SK-N-SH (cell line): ENCODE data around the gene FHOD3.

Experiments used
- ELF1 ChIP-seq: IDR thresholded peaks from 2 replicates; pipeline ENCODE4 v1.4.0; 2012
- EP300 ChIP-seq, 2 experiments: IDR thresholded peaks; 2 replicates each; pipeline versions ENCODE4 v1.4.0 to v1.6.1; 2012; ENCODE audit warnings: borderline replicate concordance in 1 of 2, low read depth in 1 of 2, low read length in 1 of 2
- GABPA ChIP-seq: IDR thresholded peaks from 2 replicates; pipeline ENCODE4 v1.4.0; 2012; ENCODE audit warnings: low read depth, mild to moderate bottlenecking
- JUND ChIP-seq: IDR thresholded peaks from 2 replicates; pipeline ENCODE4 v1.4.0; 2012
- POLR2AphosphoS5 ChIP-seq: IDR thresholded peaks from 2 replicates; pipeline ENCODE4 v1.6.1; 2012; ENCODE audit warnings: low read depth, low read length
- RXRA ChIP-seq: IDR thresholded peaks from 2 replicates; pipeline ENCODE4 v1.4.0; 2012; ENCODE audit warnings: low read depth, mild to moderate bottlenecking, borderline replicate concordance
- SMC3 ChIP-seq: IDR thresholded peaks from 2 replicates; pipeline ENCODE4 v1.6.1; 2012; ENCODE audit warnings: low read depth, low read length, improper control_type of control experiment
- TAF1 ChIP-seq: IDR thresholded peaks from 2 replicates; pipeline ENCODE4 v1.6.1; 2012; ENCODE audit warnings: low read depth, mild to moderate bottlenecking, low read length, moderate library complexity, borderline replicate concordance
- YY1 ChIP-seq: IDR thresholded peaks from 2 replicates; pipeline ENCODE4 v1.4.0; 2012; ENCODE audit warnings: low read depth, mild to moderate bottlenecking
- TF ChIP-seq, protein P1 (sequence below): fragments of 200-600 bp; sonication (generic); IDR thresholded peaks from 2 replicates; pipeline ENCODE4 v1.6.1; 2017; ENCODE audit warnings: antibody characterized with exemption, mild to moderate bottlenecking, moderate library complexity
- TF ChIP-seq, protein P2 (sequence below): IDR thresholded peaks from 2 replicates; pipeline ENCODE4 v1.4.0; 2012; ENCODE audit warnings: low read depth, borderline replicate concordance
- TF ChIP-seq, protein P3 (sequence below): IDR thresholded peaks from 2 replicates; pipeline ENCODE4 v1.4.0; 2012; ENCODE audit warnings: low read depth

DNA sequence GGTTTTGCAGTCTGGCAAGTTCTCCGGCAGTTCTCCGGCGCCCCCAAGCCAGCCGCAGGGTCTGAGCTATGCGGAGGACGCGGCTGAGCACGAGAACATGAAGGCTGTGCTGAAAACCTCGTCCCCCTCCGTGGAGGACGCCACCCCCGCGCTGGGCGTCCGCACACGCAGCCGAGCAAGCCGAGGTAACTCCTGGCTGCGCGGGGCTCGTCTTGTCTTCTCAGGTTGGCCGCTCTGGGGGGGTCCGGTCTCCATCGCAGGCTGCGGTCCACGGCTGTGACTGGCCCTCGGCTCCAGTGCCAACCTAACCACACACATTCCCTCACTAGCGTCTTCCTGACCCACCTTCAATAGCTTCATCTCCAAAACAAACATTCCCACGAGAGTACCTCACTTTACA is 463.1 kb downstream of the FHOD3 start:
- TF ChIP-seq RXRA = no peak
- TF ChIP-seq YY1 = no peak
- TF ChIP-seq, protein P1, sequence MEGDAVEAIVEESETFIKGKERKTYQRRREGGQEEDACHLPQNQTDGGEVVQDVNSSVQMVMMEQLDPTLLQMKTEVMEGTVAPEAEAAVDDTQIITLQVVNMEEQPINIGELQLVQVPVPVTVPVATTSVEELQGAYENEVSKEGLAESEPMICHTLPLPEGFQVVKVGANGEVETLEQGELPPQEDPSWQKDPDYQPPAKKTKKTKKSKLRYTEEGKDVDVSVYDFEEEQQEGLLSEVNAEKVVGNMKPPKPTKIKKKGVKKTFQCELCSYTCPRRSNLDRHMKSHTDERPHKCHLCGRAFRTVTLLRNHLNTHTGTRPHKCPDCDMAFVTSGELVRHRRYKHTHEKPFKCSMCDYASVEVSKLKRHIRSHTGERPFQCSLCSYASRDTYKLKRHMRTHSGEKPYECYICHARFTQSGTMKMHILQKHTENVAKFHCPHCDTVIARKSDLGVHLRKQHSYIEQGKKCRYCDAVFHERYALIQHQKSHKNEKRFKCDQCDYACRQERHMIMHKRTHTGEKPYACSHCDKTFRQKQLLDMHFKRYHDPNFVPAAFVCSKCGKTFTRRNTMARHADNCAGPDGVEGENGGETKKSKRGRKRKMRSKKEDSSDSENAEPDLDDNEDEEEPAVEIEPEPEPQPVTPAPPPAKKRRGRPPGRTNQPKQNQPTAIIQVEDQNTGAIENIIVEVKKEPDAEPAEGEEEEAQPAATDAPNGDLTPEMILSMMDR = no peak
- TF ChIP-seq ELF1 = no peak
- TF ChIP-seq POLR2AphosphoS5 = no peak
- no peak for TF ChIP-seq SMC3
- TF ChIP-seq, protein P2, sequence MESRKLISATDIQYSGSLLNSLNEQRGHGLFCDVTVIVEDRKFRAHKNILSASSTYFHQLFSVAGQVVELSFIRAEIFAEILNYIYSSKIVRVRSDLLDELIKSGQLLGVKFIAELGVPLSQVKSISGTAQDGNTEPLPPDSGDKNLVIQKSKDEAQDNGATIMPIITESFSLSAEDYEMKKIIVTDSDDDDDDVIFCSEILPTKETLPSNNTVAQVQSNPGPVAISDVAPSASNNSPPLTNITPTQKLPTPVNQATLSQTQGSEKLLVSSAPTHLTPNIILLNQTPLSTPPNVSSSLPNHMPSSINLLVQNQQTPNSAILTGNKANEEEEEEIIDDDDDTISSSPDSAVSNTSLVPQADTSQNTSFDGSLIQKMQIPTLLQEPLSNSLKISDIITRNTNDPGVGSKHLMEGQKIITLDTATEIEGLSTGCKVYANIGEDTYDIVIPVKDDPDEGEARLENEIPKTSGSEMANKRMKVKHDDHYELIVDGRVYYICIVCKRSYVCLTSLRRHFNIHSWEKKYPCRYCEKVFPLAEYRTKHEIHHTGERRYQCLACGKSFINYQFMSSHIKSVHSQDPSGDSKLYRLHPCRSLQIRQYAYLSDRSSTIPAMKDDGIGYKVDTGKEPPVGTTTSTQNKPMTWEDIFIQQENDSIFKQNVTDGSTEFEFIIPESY = no peak
- TF ChIP-seq, protein P3, sequence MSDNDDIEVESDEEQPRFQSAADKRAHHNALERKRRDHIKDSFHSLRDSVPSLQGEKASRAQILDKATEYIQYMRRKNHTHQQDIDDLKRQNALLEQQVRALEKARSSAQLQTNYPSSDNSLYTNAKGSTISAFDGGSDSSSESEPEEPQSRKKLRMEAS = no peak
- TF ChIP-seq TAF1 = no peak
- no peak for TF ChIP-seq GABPA
- no peak for TF ChIP-seq JUND
- no peak for TF ChIP-seq EP300 (IDR thresholded peaks at IDR 0.05; ENCODE audit: borderline replicate concordance in 1 of 2, low read depth in 1 of 2, low read length in 1 of 2)
